SU-DHL-6 (cell line): ENCODE measurements around the gene PARP14.

Source experiments
- EZH2phosphoT487 ChIP-seq: fragments of 200-600 bp; sonication (generic), shearing (Covaris generic); conservative IDR thresholded peaks from 2 replicates; pipeline ENCODE4 v1.6.1; 2018; ENCODE audit warnings: mild to moderate bottlenecking, antibody characterized with exemption, low read length, moderate library complexity, mixed read lengths
- TF ChIP-seq, protein P1 (sequence below): fragments of 200-600 bp; sonication (generic); IDR thresholded peaks from one replicate; pipeline ENCODE4 v1.5.1; 2017; ENCODE audit warnings: antibody characterized with exemption, mild to moderate bottlenecking, low read length, moderate library complexity; ENCODE audit not compliant: insufficient read depth, poor library complexity, severe bottlenecking

DNA sequence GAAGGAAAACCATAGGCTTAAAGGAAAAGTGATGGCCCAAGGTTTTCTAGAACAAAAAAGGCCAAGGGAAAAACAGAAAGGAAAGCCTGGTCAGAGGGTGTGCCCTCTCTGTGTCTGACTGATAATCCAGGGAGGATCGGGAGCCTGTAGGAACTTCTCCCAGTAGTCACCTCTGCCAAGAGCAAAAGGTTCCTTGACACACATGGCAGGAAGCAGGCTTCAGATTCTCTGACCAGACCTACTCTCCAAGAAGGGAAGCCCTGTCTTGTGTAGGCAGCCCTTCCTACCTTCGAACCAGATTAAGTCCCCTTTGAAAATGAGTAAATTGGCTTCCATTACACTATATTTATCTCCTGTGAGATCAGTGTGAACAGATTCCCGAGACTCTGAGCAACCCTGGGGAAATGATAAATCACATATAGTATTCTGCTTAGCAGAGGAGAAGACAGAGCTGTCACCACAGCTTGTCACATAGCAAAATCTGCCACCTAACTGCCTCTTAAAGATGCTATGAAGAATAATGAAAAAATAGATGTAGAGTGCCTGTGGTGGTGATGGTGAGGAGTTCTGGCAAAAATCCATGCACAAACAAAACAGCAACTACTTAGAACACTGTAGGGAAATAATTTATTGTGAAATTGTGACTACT, 38.8 kb downstream of the PARP14 start:
- TF ChIP-seq, protein P1, sequence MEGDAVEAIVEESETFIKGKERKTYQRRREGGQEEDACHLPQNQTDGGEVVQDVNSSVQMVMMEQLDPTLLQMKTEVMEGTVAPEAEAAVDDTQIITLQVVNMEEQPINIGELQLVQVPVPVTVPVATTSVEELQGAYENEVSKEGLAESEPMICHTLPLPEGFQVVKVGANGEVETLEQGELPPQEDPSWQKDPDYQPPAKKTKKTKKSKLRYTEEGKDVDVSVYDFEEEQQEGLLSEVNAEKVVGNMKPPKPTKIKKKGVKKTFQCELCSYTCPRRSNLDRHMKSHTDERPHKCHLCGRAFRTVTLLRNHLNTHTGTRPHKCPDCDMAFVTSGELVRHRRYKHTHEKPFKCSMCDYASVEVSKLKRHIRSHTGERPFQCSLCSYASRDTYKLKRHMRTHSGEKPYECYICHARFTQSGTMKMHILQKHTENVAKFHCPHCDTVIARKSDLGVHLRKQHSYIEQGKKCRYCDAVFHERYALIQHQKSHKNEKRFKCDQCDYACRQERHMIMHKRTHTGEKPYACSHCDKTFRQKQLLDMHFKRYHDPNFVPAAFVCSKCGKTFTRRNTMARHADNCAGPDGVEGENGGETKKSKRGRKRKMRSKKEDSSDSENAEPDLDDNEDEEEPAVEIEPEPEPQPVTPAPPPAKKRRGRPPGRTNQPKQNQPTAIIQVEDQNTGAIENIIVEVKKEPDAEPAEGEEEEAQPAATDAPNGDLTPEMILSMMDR = no peak
- no peak for TF ChIP-seq EZH2phosphoT487
